AG09309 (cell line): Measurements from ENCODE around the gene AUTS2.

Experiments used
- DNase-seq: peaks from one replicate; pipeline ENCODE4 v3.0.0-alpha.2; 2010; ENCODE audit warnings: low read depth
- H3K4me3 ChIP-seq: 2 replicates; pipeline ENCODE4 v1.5.1; 2011; ENCODE audit warnings: mild to moderate bottlenecking, low read depth, low read length, moderate library complexity; ENCODE audit not compliant: control insufficient read depth
- TF ChIP-seq, protein P1 (sequence below): IDR thresholded peaks from 2 replicates; pipeline ENCODE4 v1.5.1; 2011; ENCODE audit warnings: mild to moderate bottlenecking, low read depth, low read length, inconsistent platforms; ENCODE audit not compliant: insufficient read depth, control insufficient read depth; ENCODE audit errors: missing control alignments

Gene AUTS2

DNA sequence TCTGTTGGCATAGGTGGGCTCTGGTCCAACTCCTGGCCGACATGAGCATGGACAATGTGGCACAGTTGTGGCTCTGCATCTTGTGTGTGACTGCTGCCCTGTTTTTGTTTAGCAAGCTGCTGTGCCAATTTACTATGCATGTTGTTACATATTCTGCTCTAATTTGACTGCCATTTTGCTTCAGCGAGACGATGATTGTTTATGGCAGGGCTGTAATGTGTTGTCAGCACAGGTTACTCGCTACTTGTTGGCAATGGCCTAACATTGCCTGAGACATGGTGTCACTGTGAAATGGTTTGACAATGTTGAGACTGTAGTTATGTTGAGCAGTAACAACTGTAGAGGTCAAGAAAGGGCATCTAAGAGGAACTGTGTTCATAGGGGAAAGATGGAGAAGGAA is 659.6 kb downstream of the AUTS2 start:
- no peak for DNase-seq
- TF ChIP-seq, protein P1, sequence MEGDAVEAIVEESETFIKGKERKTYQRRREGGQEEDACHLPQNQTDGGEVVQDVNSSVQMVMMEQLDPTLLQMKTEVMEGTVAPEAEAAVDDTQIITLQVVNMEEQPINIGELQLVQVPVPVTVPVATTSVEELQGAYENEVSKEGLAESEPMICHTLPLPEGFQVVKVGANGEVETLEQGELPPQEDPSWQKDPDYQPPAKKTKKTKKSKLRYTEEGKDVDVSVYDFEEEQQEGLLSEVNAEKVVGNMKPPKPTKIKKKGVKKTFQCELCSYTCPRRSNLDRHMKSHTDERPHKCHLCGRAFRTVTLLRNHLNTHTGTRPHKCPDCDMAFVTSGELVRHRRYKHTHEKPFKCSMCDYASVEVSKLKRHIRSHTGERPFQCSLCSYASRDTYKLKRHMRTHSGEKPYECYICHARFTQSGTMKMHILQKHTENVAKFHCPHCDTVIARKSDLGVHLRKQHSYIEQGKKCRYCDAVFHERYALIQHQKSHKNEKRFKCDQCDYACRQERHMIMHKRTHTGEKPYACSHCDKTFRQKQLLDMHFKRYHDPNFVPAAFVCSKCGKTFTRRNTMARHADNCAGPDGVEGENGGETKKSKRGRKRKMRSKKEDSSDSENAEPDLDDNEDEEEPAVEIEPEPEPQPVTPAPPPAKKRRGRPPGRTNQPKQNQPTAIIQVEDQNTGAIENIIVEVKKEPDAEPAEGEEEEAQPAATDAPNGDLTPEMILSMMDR, result no peak
- H3K4me3 ChIP-seq, result no peak overlapping the region

GRCh38 chr7:70259502-70259901 is 661.2 kb downstream of the AUTS2 start:
- TF ChIP-seq, protein P1, result no peak
- DNase-seq, result no peak
- H3K4me3 ChIP-seq, result no peak overlapping the region

- TF ChIP-seq, protein P1, result no peak
- H3K4me3 ChIP-seq, result no peak overlapping the region
- no peak for DNase-seq
Measured at GRCh38 chr7:70263471-70264255, 665.4 kb downstream of the AUTS2 start.

GRCh38 chr7:70266186-70266585 is 667.9 kb downstream of the AUTS2 start:
- TF ChIP-seq, protein P1, result no peak
- DNase-seq, result no peak
- H3K4me3 ChIP-seq, result no peak overlapping the region

GRCh38 chr7:70267381-70268120 is 669.3 kb downstream of the AUTS2 start:
- no peak for DNase-seq

DNA sequence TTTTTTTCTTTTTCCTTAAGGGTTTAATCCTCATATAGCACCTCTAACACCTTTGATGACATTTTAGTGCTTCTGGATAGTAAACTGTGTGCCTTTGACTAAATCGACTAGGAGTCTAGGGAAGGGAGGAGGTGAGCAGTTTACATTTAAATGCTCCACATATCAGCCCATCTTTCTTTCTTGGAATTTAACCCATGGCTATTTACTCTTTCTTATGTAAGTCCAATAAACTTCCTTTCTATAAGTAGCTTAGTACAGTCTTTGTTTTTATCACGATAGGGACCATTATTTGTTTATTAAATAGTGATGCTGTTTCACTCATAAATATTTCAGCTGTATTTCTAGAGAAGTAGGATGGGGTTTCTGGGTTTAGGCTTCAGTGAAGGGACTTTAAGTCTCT is 669.9 kb downstream of the AUTS2 start:
- DNase-seq, result no peak
- TF ChIP-seq, protein P1, result no peak
- H3K4me3 ChIP-seq, result no peak overlapping the region

More at GRCh38 chr7:70267381-70268120, 669.3 kb downstream of the AUTS2 start:
- TF ChIP-seq, protein P1, result no peak
- H3K4me3 ChIP-seq, result no peak overlapping the region
